Stimulated activated CD4-positive, alpha-beta T cell treated with anti-CD3 and anti-CD28 coated beads, TNF-alpha, amount 100 ng/mL, for 4 hours (primary cell): Measurements from ENCODE around the gene OR51B5.
"Not testable (repeated sequence)": the region's sequence is repeated elsewhere in the genome, so short reads cannot be mapped to it uniquely, and the experiment has no call there.

Source experiments
- DNase-seq, 3 experiments: peaks; one replicate each; pipeline ENCODE4 v3.0.0-alpha.2; 2020; ENCODE audit warnings: low read depth in 3 of 3

OR51B5 gene

GRCh38 chr11:5343474-5344335 lies at the start of gene OR51B5:
OR51B5 (minus strand) TSS chr11:5343524; CDS start chr11:5343524, 0 bp downstream.
- no peak for DNase-seq

DNA sequence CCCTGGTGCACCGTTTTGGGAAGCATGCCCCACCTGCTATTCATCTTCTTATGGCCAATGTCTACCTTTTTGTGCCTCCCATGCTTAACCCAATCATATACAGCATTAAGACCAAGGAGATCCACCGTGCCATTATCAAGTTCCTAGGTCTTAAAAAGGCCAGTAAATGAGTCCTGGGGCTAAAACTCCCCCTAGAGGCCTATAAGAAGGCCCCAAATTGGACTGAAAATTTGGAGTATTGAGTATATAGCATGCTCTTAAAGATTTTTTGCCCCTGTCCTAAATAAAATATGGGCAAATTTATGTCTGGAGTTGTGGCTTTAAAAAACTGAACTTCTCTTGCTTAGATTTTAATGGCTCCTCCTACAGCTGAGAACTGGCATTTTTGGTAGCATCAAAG lies 46.9 kb upstream of the OR51B5 start:
- no peak for DNase-seq

GRCh38 chr11:5384335-5384734 lies 41.0 kb upstream of the OR51B5 start:
- no peak for DNase-seq

DNA sequence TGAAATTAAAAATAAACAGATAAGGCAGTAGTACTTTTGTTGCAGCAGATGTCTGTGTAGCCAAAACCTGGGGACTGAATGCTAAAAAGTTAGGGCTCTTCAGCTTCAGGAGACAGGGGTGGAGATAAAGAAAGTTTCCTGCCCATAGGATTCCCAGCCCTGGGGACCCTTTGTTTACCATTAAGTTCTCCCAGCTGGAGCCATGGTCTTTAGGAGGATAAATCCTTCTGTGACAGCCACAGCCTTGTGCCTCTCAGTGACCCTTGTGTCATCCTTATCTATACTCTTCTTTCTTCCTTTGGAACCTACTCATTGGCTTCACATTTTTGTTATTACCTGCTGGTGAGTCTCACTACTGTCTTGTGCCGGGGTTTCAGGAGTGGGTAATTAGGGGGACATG lies 40.3 kb upstream of the OR51B5 start, which contains the start of gene OR51M1:
Gene OR51M1, plus strand, starts transcription at position 237 of the 400 bp plus-strand sequence. CDS start 5,587 bp downstream, outside the sequence.
- DNase-seq = no peak

- DNase-seq = no peak
These were observed 37.5 kb upstream of the OR51B5 start for GRCh38 chr11:5380740-5381342.

DNA sequence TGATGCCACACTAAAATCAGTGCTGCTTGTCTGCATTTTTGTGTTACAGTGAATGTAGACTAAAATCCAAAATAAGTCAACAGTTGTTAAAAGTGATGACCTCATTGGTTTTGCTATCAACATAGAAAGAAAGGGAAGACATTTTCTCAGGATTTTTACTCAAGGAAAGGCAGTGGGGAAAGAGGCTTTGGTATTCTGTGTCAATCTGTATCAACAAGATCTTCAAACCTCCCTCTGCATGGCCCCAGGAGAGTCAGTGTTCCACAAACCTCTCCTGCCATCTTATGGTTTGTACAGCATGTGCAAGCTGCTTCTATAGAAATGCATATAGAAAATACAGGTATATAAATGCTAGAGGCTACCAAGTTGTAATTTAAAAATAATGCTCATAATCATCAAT lies 26.5 kb upstream of the OR51B5 start:
- DNase-seq = no peak

- DNase-seq = no peak
These were observed 25.2 kb upstream of the OR51B5 start for GRCh38 chr11:5368502-5369043.

GRCh38 chr11:5367448-5368074 lies 24.2 kb upstream of the OR51B5 start:
- DNase-seq = no peak

GRCh38 chr11:5366856-5367255 lies 23.5 kb upstream of the OR51B5 start:
- no peak for DNase-seq

- DNase-seq = not testable (repeated sequence)
These were observed 23.0 kb upstream of the OR51B5 start for GRCh38 chr11:5366365-5366764.

DNA sequence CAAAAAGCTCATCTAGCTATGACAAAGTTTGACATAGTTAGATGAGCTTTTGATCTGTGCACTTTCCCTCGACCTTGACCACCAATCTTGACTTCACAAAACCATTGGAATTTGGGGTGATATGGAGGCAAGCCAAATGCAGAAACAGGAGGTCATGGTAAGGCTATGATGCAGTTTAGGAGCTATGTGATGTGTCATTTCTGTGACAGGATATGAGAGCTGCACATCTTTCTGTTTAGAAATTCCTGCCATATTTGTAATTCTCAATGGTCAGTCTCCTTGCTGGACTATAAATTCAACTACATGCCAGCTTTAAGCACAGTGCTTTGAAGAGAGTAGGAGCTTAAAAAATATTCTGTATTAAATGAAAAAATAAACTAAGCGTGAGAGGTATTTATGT lies 20.9 kb upstream of the OR51B5 start:
- no peak for DNase-seq

GRCh38 chr11:5363679-5364078 lies 20.4 kb upstream of the OR51B5 start:
- no peak for DNase-seq

GRCh38 chr11:5362017-5362625 lies 18.8 kb upstream of the OR51B5 start:
- no peak for DNase-seq

DNA sequence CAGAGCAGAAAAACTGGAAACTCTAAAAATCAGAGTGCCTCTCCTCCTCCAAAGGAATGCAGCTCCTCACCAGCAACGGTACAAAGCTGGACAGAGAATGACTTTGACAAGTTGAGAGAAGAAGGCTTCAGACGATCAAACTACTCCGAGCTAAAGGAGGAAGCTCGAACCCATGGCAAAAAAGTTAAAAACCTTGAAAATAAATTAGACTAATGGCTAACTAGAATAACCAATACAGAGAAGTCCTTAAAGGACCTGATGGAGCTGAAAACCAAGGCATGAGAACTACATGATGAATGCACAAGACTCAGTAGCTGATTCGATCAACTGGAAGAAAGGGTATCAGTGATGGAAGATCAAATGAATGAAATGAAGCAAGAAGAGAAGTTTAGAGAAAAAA lies 12.7 kb upstream of the OR51B5 start:
- not testable (repeated sequence) for DNase-seq

DNA sequence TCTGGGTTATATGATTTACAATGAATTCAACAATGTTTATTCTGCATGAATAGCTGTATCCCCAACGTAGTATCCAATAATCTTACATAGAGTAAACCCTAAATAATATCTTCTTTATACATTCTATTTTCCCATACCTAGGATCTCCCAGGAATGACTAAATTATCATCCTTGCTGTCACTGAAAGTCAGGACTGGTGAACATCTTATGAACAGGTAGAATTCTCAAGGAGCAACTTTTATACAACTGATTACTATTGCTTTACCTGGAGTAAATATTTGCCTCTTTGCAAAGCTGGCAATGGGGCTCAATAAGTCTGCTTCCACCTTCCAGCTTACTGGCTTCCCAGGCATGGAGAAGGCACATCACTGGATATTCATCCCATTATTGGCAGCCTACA lies 7.9 kb upstream of the OR51B5 start, which contains the start of gene OR51B6:
Gene OR51B6, plus strand, starts transcription at position 301 of the 400 bp plus-strand sequence. Its CDS starts 0 bp downstream, at position 301.
- no peak for DNase-seq

DNA sequence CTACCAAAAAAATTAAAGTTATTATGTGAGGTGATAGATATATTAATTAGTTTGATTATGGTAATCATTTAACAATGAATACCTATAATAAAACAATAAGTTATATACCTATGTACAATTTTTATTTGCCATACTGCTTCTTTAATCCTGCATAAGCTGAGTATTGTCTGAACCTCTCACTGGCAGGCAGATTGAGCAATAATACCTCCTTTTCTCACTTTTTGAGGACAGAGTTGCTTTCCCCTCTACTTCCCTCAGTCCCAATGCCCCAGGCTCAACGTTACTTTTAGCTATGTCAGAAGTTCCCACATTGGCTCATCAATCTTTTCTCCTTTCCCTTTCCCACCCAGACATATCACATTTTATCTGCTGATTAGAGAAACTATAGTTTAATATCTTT lies 6.2 kb upstream of the OR51B5 start:
- DNase-seq = no peak

DNA sequence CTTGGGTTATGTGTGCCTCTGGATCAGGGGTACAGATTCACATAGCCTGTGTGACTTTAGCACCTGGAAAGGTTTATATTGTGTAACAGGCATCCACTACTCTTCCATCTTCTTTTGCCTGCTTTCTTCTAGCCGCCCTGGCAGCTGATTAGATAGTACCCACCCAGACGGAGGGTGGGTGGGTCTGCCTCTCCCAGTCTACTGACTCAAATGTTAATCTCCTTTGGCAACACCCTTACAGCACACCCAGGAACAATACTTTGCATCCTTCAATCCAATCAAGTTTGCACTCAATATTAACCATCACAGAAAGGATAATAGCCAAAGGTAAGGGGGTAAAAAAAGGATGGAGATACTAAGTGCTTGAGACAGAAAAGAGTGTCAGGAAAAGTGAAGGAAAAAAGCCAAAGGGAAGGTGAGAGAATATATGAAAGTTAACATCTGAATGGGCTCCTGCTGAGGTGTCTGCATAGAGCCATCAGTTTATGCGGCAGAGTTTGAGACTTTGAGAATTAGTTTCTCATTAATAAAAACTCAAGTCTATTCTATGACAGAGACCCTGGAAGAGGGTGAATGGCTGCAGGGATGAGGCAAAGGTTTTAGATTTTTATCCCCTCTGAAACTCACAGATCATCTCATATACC lies 5.3 kb upstream of the OR51B5 start:
- DNase-seq = no peak

DNA sequence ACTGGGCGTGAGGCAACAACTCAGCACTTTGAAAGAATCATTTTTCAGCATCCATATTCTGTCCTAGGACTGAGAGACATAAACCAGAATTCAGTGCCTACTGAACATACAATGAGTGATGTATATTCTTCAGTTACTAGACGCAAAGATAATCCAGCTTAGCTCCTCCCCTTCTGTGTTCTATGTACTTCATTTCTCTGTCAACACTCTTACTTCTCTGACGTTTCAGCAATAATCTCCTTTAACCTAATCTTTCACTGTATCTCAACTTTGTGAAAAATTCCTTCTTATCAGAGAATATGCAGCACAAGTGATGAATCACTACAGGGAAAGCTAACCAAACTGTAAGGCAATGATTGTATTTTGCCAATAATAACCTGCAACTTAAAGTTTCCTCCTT lies 2.5 kb upstream of the OR51B5 start:
- DNase-seq = no peak

DNA sequence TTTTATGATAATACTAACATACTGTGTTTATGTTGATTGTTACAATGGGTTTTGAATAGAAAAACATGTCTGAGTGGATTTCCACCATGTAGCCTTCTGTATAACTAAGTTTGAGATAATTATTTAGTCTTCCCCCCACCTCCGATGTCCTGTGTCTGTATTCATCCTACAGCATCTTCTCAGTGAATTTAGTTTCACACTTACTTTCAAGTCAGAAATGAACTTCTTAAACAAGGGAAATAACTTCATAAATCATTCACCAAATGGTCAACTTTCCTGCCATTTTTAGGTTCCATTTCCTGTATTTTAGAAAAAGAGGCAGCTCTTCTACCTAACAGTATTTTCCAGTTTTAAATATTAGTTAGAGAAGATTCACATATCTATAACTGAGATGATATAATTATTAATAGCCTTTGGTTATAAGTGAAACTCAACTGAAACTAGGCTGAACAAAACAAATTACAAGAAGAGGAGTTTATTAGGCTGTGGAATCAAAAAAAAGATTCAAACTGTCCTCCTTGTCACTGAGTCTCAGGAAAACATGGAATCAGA lies 3.5 kb downstream of the OR51B5 start:
- DNase-seq = no peak

DNA sequence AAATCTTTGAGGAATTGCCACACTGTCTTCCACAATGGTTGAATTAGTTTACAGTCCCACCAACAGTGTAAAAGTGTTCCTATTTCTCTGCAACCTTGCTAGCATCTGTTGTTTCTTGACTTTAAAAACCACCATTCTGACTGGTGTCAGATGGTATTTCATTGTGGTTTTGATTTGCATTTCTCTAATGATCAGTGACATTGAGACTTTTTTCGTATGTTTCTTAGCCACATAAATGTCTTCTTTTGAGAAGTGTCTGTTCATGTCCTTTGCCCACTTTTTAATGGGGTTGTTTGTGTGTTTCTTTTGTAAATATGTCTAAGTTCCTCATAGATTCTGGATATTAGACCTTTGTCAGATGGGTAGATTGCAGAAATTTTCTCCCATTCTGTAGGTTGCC lies 6.1 kb downstream of the OR51B5 start:
- DNase-seq = not testable (repeated sequence)

DNA sequence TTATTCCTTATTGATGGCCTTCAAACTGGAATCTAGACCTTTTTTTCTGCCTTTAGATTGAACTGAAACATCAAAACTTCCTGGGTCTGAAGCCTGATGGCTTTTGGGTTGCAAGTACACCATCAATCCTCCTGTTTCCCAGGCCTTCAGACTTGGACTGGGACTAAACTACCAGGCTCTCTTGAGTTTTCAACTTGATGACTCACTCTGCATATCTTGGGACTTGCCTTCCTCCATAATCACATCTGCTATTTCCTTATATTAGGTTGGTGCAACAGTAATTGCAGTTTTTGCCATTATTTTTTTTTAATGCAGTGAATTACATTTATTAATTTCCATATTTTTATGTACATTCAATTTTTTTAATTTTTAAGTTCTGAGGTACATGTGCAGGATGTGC lies 7.0 kb downstream of the OR51B5 start:
- no peak for DNase-seq
